GM19468 (cell line): ENCODE measurements around the gene EEA1.
"Not testable (repeated sequence)": the region's sequence is repeated elsewhere in the genome, so short reads cannot be mapped to it uniquely, and the experiment has no call there.

Experiments used
- ATAC-seq: cut with Tn5 transposase; IDR thresholded peaks from one replicate; pipeline ENCODE4 v1.9.1; 2021; ENCODE audit warnings: mild to moderate bottlenecking, moderate library complexity, moderate number of reproducible peaks; ENCODE audit not compliant: unreplicated experiment; ENCODE audit errors: extremely low read depth

Gene EEA1

GRCh38 chr12:92928962-92929915 is at the start of gene EEA1:
EEA1 (minus strand) TSS chr12:92929295; CDS start chr12:92929066, 229 bp downstream.
- ATAC-seq, result peak; percentile 89

GRCh38 chr12:92978607-92979006 is 49.5 kb upstream of the EEA1 start:
- ATAC-seq, result no peak

- no peak for ATAC-seq
Measured at GRCh38 chr12:92977326-92977725, 48.2 kb upstream of the EEA1 start.

GRCh38 chr12:92974759-92975158 is 45.7 kb upstream of the EEA1 start:
- ATAC-seq, result no peak

GRCh38 chr12:92973614-92974013 is 44.5 kb upstream of the EEA1 start:
- no peak for ATAC-seq

GRCh38 chr12:92971859-92972524 is 42.9 kb upstream of the EEA1 start:
- no peak for ATAC-seq

- no peak for ATAC-seq
Measured at GRCh38 chr12:92968176-92968813, 39.2 kb upstream of the EEA1 start.

GRCh38 chr12:92964378-92964777 is 35.3 kb upstream of the EEA1 start:
- not testable (repeated sequence) for ATAC-seq

GRCh38 chr12:92961949-92962348 is 32.9 kb upstream of the EEA1 start:
- no peak for ATAC-seq

GRCh38 chr12:92955997-92956663 is 27.0 kb upstream of the EEA1 start:
- no peak for ATAC-seq

- ATAC-seq, result no peak
Measured at GRCh38 chr12:92953747-92954146, 24.7 kb upstream of the EEA1 start.

- no peak for ATAC-seq
Measured at GRCh38 chr12:92952394-92952793, 23.3 kb upstream of the EEA1 start.

- no peak for ATAC-seq
Measured at GRCh38 chr12:92951006-92951405, 21.9 kb upstream of the EEA1 start.

- no peak for ATAC-seq
Measured at GRCh38 chr12:92950011-92950410, 20.9 kb upstream of the EEA1 start.

- ATAC-seq, result no peak
Measured at GRCh38 chr12:92949466-92949865, 20.4 kb upstream of the EEA1 start.

GRCh38 chr12:92947589-92948215 is 18.6 kb upstream of the EEA1 start:
- ATAC-seq, result no peak

GRCh38 chr12:92945659-92946220 is 16.6 kb upstream of the EEA1 start:
- ATAC-seq, result no peak

- no peak for ATAC-seq
Measured at GRCh38 chr12:92943482-92944250, 14.6 kb upstream of the EEA1 start.

- no peak for ATAC-seq
Measured at GRCh38 chr12:92942905-92943304, 13.8 kb upstream of the EEA1 start.
